KMS-11 (cell line): ENCODE data around the gene ANP32E.

Source experiments
- H2AFZ ChIP-seq: fragments of 200-600 bp; sonication (generic); 2 replicates; pipeline ENCODE4 v1.6.1; 2016; ENCODE audit warnings: antibody characterized with exemption, mixed run types, low read depth
- H3K27ac ChIP-seq: fragments of 200-600 bp; sonication (generic); 2 replicates; pipeline ENCODE4 v1.6.1; 2016; ENCODE audit warnings: mild to moderate bottlenecking, mixed run types
- H3K27me3 ChIP-seq: fragments of 200-600 bp; sonication (generic); 2 replicates; pipeline ENCODE4 v1.6.1; 2017; ENCODE audit warnings: mild to moderate bottlenecking, low read depth, mixed run types, moderate library complexity; ENCODE audit not compliant: insufficient read depth
- H3K36me3 ChIP-seq: fragments of 200-600 bp; sonication (generic); 2 replicates; pipeline ENCODE4 v1.6.1; 2017; ENCODE audit warnings: mild to moderate bottlenecking, mixed run types; ENCODE audit not compliant: insufficient read depth
- H3K4me1 ChIP-seq: fragments of 200-600 bp; sonication (generic); 2 replicates; pipeline ENCODE4 v1.6.1; 2016; ENCODE audit warnings: mild to moderate bottlenecking, low read depth, mixed run types; ENCODE audit not compliant: poor library complexity, severe bottlenecking
- H3K4me2 ChIP-seq: fragments of 200-600 bp; sonication (generic); 2 replicates; pipeline ENCODE4 v1.7.0; 2016; ENCODE audit warnings: mild to moderate bottlenecking, mixed run types
- H3K4me3 ChIP-seq: fragments of 200-600 bp; sonication (generic); IDR thresholded peaks from 2 replicates; pipeline ENCODE4 v1.6.1; 2017; ENCODE audit warnings: low read depth, low read length, mixed read lengths; ENCODE audit not compliant: insufficient read depth
- H3K79me2 ChIP-seq: fragments of 200-600 bp; sonication (generic); 2 replicates; pipeline ENCODE4 v1.6.1; 2016; ENCODE audit warnings: low read depth, mixed run types; ENCODE audit not compliant: insufficient read depth
- H3K9ac ChIP-seq: fragments of 200-600 bp; sonication (generic); 2 replicates; pipeline ENCODE4 v1.6.1; 2016; ENCODE audit warnings: mild to moderate bottlenecking, mixed run types
- H4K20me1 ChIP-seq: fragments of 200-600 bp; sonication (generic); 2 replicates; pipeline ENCODE4 v1.6.1; 2016; ENCODE audit warnings: mild to moderate bottlenecking, mixed run types; ENCODE audit not compliant: insufficient read depth
- TF ChIP-seq, protein P1 (sequence below): fragments of 200-600 bp; sonication (generic); conservative IDR thresholded peaks from 2 replicates; pipeline ENCODE4 v1.6.1; 2017; ENCODE audit warnings: low read depth, mild to moderate bottlenecking, antibody characterized with exemption, low read length, moderate library complexity, mixed read lengths

Gene ANP32E

GRCh38 chr1:150269451-150269850 lies 33.5 kb upstream of the ANP32E start:
- Histone ChIP-seq H3K79me2 (peaks cover 22% of the 10 kb centered on the region), H3K27me3 (no peaks in the 10 kb centered on the region), H3K4me1 (peaks cover 20% of the 10 kb centered on the region), H3K4me2 (peak overlapping the region; percentile 99), H2AFZ (peak overlapping the region; percentile 78), H3K4me3 (peak overlapping the region; percentile 99), H3K9ac (peak overlapping the region; percentile 87; the same call in 1 of the 2 replicates), H4K20me1 (no peaks in the 10 kb centered on the region), H3K36me3 (peaks cover 8% of the 10 kb centered on the region; the same call in 1 of the 2 replicates), H3K27ac (no peak overlapping the region)
- TF ChIP-seq, protein P1, sequence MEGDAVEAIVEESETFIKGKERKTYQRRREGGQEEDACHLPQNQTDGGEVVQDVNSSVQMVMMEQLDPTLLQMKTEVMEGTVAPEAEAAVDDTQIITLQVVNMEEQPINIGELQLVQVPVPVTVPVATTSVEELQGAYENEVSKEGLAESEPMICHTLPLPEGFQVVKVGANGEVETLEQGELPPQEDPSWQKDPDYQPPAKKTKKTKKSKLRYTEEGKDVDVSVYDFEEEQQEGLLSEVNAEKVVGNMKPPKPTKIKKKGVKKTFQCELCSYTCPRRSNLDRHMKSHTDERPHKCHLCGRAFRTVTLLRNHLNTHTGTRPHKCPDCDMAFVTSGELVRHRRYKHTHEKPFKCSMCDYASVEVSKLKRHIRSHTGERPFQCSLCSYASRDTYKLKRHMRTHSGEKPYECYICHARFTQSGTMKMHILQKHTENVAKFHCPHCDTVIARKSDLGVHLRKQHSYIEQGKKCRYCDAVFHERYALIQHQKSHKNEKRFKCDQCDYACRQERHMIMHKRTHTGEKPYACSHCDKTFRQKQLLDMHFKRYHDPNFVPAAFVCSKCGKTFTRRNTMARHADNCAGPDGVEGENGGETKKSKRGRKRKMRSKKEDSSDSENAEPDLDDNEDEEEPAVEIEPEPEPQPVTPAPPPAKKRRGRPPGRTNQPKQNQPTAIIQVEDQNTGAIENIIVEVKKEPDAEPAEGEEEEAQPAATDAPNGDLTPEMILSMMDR = no peak

DNA sequence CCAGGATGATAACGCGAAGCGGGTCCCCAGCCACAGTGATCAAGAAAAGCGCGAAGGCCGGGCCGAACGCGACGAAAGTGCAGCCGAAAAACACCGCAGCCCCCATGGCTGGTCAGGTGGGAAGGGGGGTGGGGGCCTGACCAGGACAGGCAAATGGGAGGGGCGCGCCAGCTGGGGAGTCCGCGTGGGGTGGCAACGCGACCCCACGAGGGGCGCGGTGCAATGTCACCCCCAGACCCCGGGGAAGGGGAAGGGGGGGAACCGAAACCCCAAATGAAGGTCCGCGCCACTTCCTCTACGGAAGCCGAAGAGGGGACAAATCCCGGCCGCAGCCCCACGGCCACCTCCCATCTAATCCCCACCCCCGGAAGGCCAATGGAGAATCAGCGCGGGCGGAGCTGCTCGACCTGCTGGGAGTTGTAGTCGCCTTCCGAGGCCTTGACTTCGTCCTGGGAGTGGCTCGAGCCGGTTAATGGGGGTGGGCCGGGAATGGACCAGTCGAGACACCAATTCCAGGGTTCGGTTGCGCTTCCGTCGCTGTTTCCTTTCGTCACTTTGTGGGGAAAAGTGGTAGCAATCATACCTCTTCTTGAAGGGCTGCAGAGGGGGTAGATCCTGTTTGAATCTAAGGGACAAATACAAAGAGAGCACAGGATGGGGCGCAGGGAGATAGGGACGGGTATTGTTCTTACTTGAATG lies 32.9 kb upstream of the ANP32E start, which contains the start of gene APH1A:
APH1A (minus strand) TSS at position 312 of the 699 bp plus-strand sequence; CDS start at position 106, 206 bp downstream.
- peak within 1 kb of the TSS; percentile 78 for H2AFZ ChIP-seq
- H3K4me3 ChIP-seq = peak within 1 kb of the TSS; percentile 99
- peaks cover 20% of the 10 kb centered on the region for H3K4me1 ChIP-seq
- peak within 1 kb of the TSS; percentile 87 for H3K9ac ChIP-seq
- H4K20me1 ChIP-seq = no peaks in the 10 kb centered on the region
- H3K27me3 ChIP-seq = no peaks in the 10 kb centered on the region
- TF ChIP-seq, protein P1 = no peak
- H3K36me3 ChIP-seq = peaks cover 8% of the 10 kb centered on the region; the same call in 1 of the 2 replicates
- H3K4me2 ChIP-seq = peak within 1 kb of the TSS; percentile 99
- H3K27ac ChIP-seq = peak within 1 kb of the TSS; percentile 73
- H3K79me2 ChIP-seq = peaks cover 22% of the 10 kb centered on the region

DNA sequence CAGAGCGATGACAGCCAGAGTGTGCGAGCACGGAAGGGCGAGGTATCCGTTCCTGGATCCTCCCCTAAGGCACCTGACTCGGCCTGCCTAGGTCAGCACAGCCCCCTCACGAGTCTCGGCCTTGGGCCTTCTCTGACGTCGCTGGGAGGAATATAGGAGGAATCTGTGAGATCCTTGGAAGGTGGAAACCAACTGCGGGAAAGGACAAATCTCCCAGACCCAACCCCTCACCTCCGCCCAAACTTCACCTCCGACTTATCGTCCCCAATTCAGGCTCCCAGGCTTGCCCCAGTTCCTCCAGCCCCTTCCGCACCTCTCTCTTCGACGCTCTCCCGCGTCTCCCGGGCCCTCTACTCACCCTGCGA lies 32.4 kb upstream of the ANP32E start:
- no peaks in the 10 kb centered on the region for H4K20me1 ChIP-seq
- peaks cover 22% of the 10 kb centered on the region for H3K79me2 ChIP-seq
- TF ChIP-seq, protein P1 = no peak

DNA sequence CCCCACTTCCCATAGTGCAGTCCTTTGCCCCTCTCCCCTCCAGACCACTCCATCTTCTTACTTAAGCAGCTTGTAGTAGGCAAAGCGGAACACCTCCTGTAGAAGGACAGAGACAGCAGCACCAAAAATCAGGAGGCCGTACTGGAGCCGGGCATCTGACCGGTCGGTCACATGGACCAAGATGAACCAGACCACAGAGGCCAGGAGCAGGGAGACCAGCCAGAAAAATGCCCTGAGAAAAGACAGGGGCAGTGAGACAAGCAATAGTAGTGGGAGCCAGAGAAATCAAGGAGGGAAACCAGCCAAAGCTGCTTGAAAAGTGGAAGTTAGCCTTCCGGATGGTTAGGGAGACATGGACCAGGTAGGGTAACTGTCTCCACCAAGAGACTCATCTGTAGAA lies 32.0 kb upstream of the ANP32E start:
- H3K9ac ChIP-seq = peak overlapping the region; percentile 87
- H3K27ac ChIP-seq = peak overlapping the region; percentile 73
- H3K4me1 ChIP-seq = peaks cover 20% of the 10 kb centered on the region
- no peaks in the 10 kb centered on the region for H4K20me1 ChIP-seq
- H2AFZ ChIP-seq = peak overlapping the region; percentile 78
- peak overlapping the region; percentile 99 for H3K4me2 ChIP-seq
- TF ChIP-seq, protein P1 = no peak
- peaks cover 8% of the 10 kb centered on the region; the same call in 1 of the 2 replicates for H3K36me3 ChIP-seq
- H3K27me3 ChIP-seq = no peaks in the 10 kb centered on the region
- H3K79me2 ChIP-seq = peaks cover 22% of the 10 kb centered on the region
- peak overlapping the region; percentile 99 for H3K4me3 ChIP-seq

More for the DNA sequence above, 32.4 kb upstream of the ANP32E start:
- no peaks in the 10 kb centered on the region for H3K27me3 ChIP-seq
- H3K9ac ChIP-seq = peak overlapping the region; percentile 87
- peak overlapping the region; percentile 99 for H3K4me2 ChIP-seq
- H3K27ac ChIP-seq = peak overlapping the region; percentile 73
- H3K4me3 ChIP-seq = peak overlapping the region; percentile 99
- H3K36me3 ChIP-seq = peaks cover 8% of the 10 kb centered on the region; the same call in 1 of the 2 replicates
- peak overlapping the region; percentile 78 for H2AFZ ChIP-seq
- peaks cover 20% of the 10 kb centered on the region for H3K4me1 ChIP-seq
